Limb (tissue), 2 donors: ENCODE data around the gene TMED6.
"Not testable (repeated sequence)": the region's sequence is repeated elsewhere in the genome, so short reads cannot be mapped to it uniquely, and the experiment has no call there.

Experiments used
- DNase-seq, 2 donors: peaks; one replicate each; pipeline ENCODE4 v3.0.0-alpha.2; 2016; ENCODE audit errors: extremely low spot score in 2 of 2

TMED6 gene

DNA sequence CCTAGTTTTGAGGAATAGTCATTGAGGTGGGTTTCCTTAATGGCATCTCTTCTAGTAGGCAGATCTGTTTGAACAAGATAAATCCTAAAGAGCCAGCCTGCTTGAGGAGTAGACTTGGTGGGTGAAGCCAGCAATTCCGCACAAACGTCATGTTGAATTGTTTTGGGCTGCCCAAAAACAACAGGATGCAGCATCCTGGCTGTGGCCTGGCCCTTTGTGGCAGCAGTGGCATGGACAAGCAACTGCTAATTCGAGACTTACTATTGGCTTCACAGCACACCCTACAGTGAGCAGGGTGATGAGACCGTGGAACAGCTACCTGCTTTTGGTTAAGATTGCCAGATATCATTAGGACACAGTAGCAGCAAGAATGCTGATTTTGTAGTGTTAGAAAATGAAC, 49.7 kb downstream of the TMED6 start:
- no peak for DNase-seq

DNA sequence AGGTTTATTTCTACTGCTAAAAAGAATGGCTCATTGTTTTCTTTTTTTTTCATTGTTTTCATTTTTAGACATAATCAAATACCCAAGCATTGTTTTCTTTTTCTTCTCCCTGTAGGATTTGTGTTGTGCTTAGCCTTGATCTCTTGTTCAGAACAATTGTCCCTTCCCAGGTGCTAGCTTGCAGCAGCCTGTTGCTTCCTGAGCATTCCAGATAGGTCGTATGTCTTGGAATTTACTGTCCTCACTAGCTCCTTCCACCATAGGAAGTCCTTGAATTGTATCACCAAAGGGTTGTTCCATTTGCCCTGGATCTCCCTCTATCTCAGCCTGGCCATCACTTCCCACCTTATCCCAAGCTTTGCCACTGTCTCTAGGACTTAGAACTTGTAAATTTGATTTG, 50.4 kb downstream of the TMED6 start:
- no peak for DNase-seq

DNA sequence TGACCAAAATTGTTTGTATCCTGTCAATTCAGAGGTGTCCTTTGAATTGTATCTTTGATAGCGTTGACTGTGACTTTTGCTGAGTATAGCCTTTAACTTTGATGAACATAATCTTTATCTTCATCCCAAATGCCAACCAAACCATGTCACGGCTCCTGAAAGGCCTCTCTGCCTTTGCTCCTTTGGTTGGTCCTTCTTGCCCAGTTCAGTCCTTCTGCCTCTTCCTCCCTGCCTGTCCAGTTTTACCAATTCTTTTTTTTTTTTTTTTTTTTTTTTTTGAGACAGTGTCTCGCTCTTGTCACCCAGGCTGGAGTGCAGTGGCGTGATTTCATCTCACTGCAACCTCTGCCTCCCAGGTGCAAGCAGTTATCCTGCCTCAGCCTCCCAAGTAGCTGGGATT, 53.3 kb downstream of the TMED6 start:
- DNase-seq = no peak

DNA sequence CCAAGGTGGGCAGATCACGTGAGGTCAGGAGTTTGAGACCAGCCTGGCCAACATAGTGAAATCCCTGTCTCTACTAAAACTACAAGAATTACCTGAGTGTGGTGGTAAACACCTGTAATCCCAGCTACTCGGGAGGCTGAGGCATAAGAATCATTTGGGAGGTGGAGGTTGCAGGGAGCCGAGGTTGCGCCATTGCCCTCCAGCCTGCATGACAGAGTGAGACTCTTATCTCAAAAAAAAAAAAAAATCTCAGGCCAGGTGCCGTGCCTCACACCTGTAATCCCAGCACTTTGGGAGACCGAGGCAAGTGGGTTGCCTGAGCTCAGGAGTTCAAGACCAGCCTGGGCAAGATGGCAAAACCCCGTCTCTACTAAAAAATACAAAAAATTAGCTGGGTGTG, 54.8 kb downstream of the TMED6 start:
- not testable (repeated sequence) for DNase-seq

DNA sequence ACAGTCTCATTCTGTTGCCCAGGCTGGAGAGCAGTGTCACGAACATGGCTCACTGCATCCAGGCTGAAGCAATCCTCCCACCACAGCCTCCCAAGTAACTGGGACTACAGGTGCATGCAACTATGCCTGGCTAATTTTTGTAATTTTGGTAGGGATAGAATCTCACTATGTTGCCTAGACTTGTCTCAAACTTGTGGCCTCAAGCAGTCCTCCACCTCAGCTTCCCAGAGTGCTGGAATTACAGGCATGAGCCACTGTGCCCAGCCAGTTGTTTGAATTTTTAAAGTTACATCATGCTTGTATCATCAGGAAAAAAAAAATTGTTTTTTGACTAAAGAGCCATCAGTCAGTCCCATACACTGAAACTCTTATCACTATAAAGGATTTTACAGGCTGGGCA, 57.5 kb downstream of the TMED6 start:
- no peak for DNase-seq

DNA sequence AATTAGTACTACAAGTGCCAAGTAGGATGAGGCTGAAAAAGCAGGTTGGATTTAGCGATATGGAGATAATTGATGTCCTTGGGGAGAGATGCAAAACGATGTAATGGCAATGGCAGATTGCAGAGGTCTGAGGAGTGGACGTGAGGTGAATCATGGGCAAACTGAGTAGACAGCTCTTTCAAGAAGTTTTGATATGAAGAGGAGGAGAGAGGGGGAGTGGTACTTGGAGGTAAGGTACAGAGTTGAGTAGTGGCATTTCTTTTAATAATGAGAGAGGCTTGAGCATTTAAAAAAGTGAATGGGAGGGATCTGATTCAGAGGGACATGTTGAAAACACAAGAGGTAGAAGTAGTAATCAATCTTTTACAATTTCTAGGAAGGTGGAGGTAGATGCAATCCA, 58.2 kb downstream of the TMED6 start:
- no peak for DNase-seq
